ENCODE results near the gene TBC1D9. TPM values are rescaled to one million over a fixed set of nuclear protein-coding genes. Genes with fewer than 3 reads are reported as not detected.

TBC1D9 gene
- total RNA-seq, 6 experiments from 2014 or later, result 6.6 to 17.9 (median 9.4) TPM

DNA sequence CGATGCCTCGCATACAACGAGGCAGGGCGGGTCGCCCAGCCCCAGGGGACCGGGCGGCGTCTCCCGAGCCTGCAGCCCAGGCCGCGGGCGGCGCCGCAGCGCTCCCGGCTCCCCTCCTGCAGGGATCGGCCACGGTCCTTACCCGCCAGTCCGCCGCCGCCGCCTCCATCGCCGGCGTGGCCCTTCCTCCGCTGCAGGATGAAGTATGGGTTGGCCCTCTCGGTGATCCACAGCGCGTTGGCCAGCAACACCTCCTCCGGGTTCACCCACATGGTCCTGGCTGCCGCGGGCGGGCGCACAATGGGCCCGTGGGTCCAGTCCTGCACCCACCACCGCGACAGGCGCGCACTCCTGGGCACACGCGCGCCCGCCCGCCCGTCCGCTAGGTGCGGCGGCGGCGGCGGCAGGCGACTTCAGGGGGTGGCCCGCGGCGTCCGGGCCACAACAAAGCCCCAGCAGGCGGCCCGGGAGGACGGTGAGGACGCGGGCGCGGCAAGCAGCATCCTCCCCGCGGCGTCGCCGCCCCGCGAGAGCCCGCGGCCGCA is 339 bp downstream of the TBC1D9 start:
- no peaks in the 10 kb centered on the region for H3K9me3 ChIP-seq
- no peak for TF ChIP-seq POLR2A (IDR thresholded peaks at IDR 0.05)
- TF ChIP-seq, protein P1, sequence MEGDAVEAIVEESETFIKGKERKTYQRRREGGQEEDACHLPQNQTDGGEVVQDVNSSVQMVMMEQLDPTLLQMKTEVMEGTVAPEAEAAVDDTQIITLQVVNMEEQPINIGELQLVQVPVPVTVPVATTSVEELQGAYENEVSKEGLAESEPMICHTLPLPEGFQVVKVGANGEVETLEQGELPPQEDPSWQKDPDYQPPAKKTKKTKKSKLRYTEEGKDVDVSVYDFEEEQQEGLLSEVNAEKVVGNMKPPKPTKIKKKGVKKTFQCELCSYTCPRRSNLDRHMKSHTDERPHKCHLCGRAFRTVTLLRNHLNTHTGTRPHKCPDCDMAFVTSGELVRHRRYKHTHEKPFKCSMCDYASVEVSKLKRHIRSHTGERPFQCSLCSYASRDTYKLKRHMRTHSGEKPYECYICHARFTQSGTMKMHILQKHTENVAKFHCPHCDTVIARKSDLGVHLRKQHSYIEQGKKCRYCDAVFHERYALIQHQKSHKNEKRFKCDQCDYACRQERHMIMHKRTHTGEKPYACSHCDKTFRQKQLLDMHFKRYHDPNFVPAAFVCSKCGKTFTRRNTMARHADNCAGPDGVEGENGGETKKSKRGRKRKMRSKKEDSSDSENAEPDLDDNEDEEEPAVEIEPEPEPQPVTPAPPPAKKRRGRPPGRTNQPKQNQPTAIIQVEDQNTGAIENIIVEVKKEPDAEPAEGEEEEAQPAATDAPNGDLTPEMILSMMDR (IDR thresholded peaks at IDR 0.05), result no peak
- intact Hi-C loops (cut with DNase I), result no loop called here

DNA sequence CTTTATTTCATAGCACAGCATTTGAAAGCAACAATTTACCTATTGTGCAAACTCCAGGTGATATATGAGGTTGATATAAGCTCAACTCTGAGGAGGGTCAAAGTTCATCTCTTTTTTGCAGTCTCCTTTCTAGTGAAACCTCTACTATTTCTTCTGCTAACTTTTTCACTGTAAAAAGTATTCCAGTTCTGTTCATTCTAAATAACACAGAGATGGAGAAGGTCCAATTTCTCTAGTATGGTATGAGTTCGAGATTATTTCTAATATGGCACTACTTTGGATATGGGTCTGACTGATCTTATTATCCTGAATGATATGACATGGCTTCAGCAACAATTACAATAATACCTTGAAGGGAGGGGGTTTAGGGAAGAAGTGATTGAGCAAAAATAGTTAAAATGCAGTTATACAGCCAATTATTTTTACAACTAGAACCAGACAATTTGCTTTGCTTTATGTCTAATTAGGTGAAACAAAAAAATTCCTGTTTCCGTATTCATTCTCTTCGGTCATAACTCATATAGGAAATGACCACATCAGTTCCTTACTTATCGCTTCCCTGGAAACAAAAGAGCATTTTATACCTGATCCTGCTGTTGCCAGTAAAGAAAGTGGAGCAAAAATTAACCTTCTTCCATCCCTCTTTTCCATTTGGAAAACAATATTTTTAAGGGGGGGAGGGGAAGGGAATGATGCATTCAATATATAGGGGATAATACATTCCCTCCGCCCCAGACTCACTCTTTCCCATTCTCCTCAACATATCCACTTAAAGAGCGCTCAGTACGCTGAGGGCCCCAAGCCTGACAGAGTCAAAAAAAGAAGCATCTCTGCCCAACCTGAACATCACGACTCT is 1.0 kb downstream of the TBC1D9 start:
- TF ChIP-seq POLR2A (IDR thresholded peaks at IDR 0.05), result no peak
- TF ChIP-seq, protein P1 (IDR thresholded peaks at IDR 0.05), result no peak
- H3K36me3 ChIP-seq, result no peaks in the 10 kb centered on the region
- H3K27me3 ChIP-seq, result no peaks in the 10 kb centered on the region
- no peaks in the 10 kb centered on the region for H3K4me1 ChIP-seq
- DNase-seq (no peak), ATAC-seq (no peak)
- peak overlapping the region; percentile 91 to 99 (median 96) for H3K27ac ChIP-seq
- no peaks in the 10 kb centered on the region for H3K9me3 ChIP-seq
- 26% methylated on average over 8 of the region's 8 CpGs for WGBS (ENCODE audit: insufficient coverage, low coverage, low lambda C conversion rate, missing lambda C conversion rate)
- peak overlapping the region; percentile 56 to 74 (median 71) for H3K4me3 ChIP-seq
- intact Hi-C loops (cut with DNase I), result no loop called here

More for the DNA sequence above, 339 bp downstream of the TBC1D9 start:
- no peaks in the 10 kb centered on the region for H3K36me3 ChIP-seq
- no peaks in the 10 kb centered on the region for H3K27me3 ChIP-seq
- peak overlapping the region; percentile 91 to 99 (median 96) for H3K27ac ChIP-seq
- ATAC-seq (peak; percentile 25 to 63 (median 50)), DNase-seq (peak; percentile 54 to 63 (median 56))
- peak overlapping the region; percentile 56 to 74 (median 71) for H3K4me3 ChIP-seq
- 4% methylated on average over 8 of the region's 74 CpGs for WGBS (ENCODE audit: insufficient coverage, low coverage, low lambda C conversion rate, missing lambda C conversion rate)
- no peaks in the 10 kb centered on the region for H3K4me1 ChIP-seq

DNA sequence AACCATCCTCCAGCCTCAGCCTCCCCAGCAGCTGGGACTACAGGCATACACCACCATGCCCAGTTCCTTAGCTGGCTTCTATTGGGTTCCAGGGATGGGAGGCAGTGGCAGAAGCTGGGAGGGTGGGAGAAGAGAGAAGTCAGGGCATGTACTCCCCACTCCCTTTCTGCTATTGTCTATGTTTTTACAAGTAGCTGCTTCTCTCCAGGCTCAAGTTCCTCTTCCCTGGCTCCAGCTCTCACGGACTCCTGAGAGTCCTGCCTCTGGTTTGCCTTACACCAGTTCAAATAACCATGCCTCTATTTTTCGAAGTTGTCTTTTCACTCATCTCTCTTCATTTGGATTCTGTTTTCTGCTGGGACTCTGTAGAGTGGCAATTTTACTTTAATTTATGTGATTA is 2.9 kb downstream of the TBC1D9 start:
- no peaks in the 10 kb centered on the region for H3K27me3 ChIP-seq

DNA sequence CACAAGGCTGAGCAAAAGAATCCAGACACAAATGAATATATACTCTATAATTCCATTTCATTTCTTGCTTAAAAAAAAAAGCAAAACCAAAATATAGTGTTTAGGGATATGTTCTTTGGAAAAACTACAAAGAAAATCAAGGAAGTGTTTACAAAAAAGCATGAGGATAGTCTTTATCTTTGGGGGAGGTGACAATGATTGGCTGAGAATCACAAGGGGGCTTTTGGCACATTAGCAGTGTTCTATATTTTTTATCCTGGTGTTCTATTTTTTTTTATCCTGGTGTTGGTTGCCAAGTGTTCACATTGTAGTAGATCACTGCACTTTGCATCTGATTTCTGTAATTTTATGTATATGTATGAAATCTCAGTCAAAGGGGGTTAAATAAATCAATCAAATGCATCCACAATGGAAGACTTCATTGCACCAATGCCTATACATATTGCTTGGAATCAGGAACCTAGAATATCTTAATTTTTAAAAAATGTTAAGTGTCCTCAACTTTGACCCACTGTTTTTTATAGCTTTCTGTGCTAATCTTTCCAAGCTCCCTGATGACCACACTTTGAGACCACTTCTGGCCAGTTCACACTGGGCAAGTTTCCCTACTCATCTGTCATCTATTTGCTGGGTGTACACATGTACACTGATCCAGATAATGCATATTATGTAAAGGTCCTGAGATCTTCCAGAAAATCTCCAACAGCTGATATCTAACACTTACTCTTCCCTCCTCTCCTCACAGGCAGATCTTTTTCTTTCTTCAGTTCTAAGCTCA is 3.7 kb downstream of the TBC1D9 start:
- intact Hi-C loops (cut with DNase I), result no loop called here
- ATAC-seq, result no peak
- no peaks in the 10 kb centered on the region for H3K36me3 ChIP-seq
- no peaks in the 10 kb centered on the region for H3K9me3 ChIP-seq
- no peaks in the 10 kb centered on the region for H3K27me3 ChIP-seq
- H3K4me3 ChIP-seq, result no peak overlapping the region
- TF ChIP-seq, protein P1 (IDR thresholded peaks at IDR 0.05), result no peak
- no peak for TF ChIP-seq POLR2A (IDR thresholded peaks at IDR 0.05)
- H3K27ac ChIP-seq, result no peak overlapping the region
- H3K4me1 ChIP-seq, result no peaks in the 10 kb centered on the region
- no peak for DNase-seq

More for the DNA sequence above, 2.9 kb downstream of the TBC1D9 start:
- Histone ChIP-seq H3K9me3 (no peaks in the 10 kb centered on the region), H3K4me1 (no peaks in the 10 kb centered on the region), H3K27ac (no peak overlapping the region), H3K4me3 (no peak overlapping the region), H3K36me3 (no peaks in the 10 kb centered on the region)
- intact Hi-C loops (cut with DNase I), result no loop called here
- DNase-seq (no peak), ATAC-seq (no peak)
- TF ChIP-seq, protein P1 (IDR thresholded peaks at IDR 0.05), result no peak
- TF ChIP-seq POLR2A (IDR thresholded peaks at IDR 0.05), result no peak
- 62% methylated on average over 2 of the region's 2 CpGs for WGBS (ENCODE audit: insufficient coverage, low coverage, low lambda C conversion rate, missing lambda C conversion rate)

Measured in right lobe of liver (tissue), 6 donors.